GM12892 (cell line): ENCODE measurements around the gene IQGAP2.
"Not testable (repeated sequence)": the region's sequence is repeated elsewhere in the genome, so short reads cannot be mapped to it uniquely, and the experiment has no call there.

Experiments used
- DNase-seq: peaks from one replicate; pipeline ENCODE4 v3.0.0; 2011; ENCODE audit not compliant: insufficient read length
- FAIRE-seq: peaks from 2 replicates; lab custom pipeline; 2011; peaks lifted over from hg19 to GRCh38; lab: Jason Lieb, UNC
- POLR2A ChIP-seq: IDR thresholded peaks from 2 replicates; pipeline ENCODE4 v1.6.1; 2011; ENCODE audit warnings: low read depth, low read length, control low read depth
- POLR2AphosphoS5 ChIP-seq: IDR thresholded peaks from 2 replicates; pipeline ENCODE4 v1.6.1; 2011; ENCODE audit warnings: low read depth, low read length, control low read depth
- TAF1 ChIP-seq: IDR thresholded peaks from 2 replicates; pipeline ENCODE4 v1.6.1; 2011; ENCODE audit warnings: low read depth, mild to moderate bottlenecking, control low read depth, low read length, borderline replicate concordance

Gene IQGAP2

DNA sequence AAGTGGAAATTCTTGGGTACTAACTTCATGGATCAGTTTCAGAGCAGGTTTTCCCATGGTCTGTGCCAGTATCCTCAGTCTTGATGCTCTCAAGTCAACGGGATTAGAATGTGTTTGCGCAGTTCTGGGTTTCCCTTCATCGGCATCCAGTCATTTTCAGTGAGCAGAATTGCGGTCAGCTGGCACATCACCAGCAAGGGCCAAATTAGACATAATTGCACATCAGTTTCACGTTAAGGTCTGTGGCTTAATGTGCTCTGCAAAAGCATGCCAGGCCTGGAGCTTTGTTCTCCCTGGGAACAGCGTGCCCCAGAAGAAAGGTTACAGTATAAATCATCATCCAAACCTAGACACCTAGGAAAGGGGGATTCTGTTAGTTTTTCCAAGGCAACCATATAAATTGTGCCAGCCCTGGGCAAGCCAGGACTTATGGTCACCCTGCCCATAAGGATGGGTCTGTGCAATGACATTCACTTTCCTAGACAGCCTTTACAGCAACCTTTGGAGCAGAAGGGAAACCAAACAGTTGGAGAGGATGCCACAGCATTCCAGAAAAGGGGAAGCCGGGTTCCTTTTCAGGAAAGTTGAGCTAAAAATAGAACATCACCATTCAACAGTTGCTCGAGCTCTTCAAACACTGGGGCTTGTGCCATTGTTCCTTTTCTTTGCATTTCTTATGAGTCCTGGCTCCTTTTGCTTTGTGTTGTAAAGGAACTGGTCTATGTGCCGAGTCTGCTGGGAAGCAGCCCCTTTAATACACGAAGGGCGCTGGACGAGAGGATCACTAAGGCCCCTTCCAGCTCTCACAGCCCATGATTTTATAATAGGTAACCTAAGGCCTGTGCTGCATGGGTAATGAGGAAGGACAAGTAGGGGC lies 23.1 kb downstream of the IQGAP2 start:
- TF ChIP-seq TAF1 (no peak), POLR2A (no peak), POLR2AphosphoS5 (no peak)
- FAIRE-seq, result no peak

GRCh38 chr5:76427206-76428140 lies 24.4 kb downstream of the IQGAP2 start:
- TF ChIP-seq TAF1 (no peak), POLR2A (no peak), POLR2AphosphoS5 (no peak)
- FAIRE-seq, result no peak
- no peak for DNase-seq

More for the DNA sequence above, 23.1 kb downstream of the IQGAP2 start:
- DNase-seq, result no peak

- DNase-seq, FAIRE-seq: not testable (repeated sequence)
Observed at GRCh38 chr5:76428550-76428949, 25.5 kb downstream of the IQGAP2 start.

GRCh38 chr5:76433261-76433660 lies 30.2 kb downstream of the IQGAP2 start:
- FAIRE-seq (no peak), DNase-seq (no peak)
- no peak for TF ChIP-seq TAF1
- no peak for TF ChIP-seq POLR2A
- TF ChIP-seq POLR2AphosphoS5, result no peak

DNA sequence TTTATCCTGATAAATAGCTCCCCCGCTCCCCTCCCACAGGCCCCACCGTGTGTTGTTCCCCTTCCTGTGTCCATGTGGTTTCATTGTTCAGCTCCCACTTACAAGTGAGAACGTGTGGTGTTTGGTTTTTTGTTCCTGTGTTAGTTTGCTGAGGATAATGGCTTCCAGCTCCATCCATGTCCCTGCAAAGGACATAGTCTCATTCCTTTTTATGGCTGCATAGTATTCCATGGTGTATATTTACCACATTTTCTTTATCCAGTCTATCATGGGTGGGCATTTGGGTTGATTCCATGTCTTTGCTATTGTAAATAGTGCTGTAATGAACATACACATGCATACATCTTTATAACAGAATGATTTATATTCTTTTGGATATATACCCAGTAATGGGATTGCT lies 34.4 kb downstream of the IQGAP2 start:
- DNase-seq, FAIRE-seq: not testable (repeated sequence)

DNA sequence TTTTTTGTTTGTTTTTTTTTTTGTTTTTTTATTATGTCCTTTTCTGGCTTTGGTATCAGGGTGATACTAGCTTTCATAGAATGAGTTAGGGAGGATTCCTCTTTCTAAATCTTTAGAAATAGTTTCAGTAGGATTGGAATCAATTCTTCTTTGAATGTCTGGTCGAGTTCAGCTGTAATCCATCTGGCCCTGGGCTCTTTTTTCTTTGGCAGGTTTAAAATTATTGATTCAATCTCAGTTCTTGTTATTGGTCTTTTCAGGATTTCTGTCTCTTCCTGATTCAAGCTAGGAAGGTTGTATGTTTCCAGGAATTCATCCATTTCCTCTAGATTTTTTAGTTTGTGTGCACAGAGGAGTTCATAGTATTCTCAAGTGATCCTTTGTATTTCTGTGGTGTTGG lies 34.9 kb downstream of the IQGAP2 start:
- no peak for DNase-seq
- TF ChIP-seq POLR2A, result no peak
- TF ChIP-seq TAF1, result no peak
- no peak for TF ChIP-seq POLR2AphosphoS5
- no peak for FAIRE-seq

GRCh38 chr5:76439201-76439600 lies 36.1 kb downstream of the IQGAP2 start:
- FAIRE-seq (no peak), DNase-seq (no peak)
- TF ChIP-seq POLR2A, result no peak
- no peak for TF ChIP-seq POLR2AphosphoS5
- TF ChIP-seq TAF1, result no peak

GRCh38 chr5:76439929-76440328 lies 36.8 kb downstream of the IQGAP2 start:
- FAIRE-seq (no peak), DNase-seq (no peak)
- TF ChIP-seq TAF1, result no peak
- TF ChIP-seq POLR2AphosphoS5, result no peak
- TF ChIP-seq POLR2A, result no peak

GRCh38 chr5:76441101-76441500 lies 38.0 kb downstream of the IQGAP2 start:
- DNase-seq (no peak), FAIRE-seq (no peak)
- TF ChIP-seq POLR2AphosphoS5, result no peak
- no peak for TF ChIP-seq TAF1

- no peak for DNase-seq
- no peak for TF ChIP-seq POLR2AphosphoS5
- no peak for TF ChIP-seq TAF1
- TF ChIP-seq POLR2A, result no peak
- FAIRE-seq, result no peak
Observed at GRCh38 chr5:76441890-76442673, 39.0 kb downstream of the IQGAP2 start.
